AG10803 (cell line): ENCODE data around the gene CDC16.
"Not testable (repeated sequence)": the region's sequence is repeated elsewhere in the genome, so short reads cannot be mapped to it uniquely, and the experiment has no call there.

Experiments
- DNase-seq: peaks from one replicate; pipeline ENCODE4 v3.0.0; 2010; ENCODE audit warnings: low read depth
- H3K4me3 ChIP-seq: 2 replicates; pipeline ENCODE4 v1.5.1; 2011; ENCODE audit warnings: mild to moderate bottlenecking, low read length, control low read depth
- CTCF ChIP-seq: conservative IDR thresholded peaks from 2 replicates; pipeline ENCODE4 v1.5.1; 2011; ENCODE audit warnings: mild to moderate bottlenecking, low read length, control low read depth, inconsistent platforms

CDC16 gene

GRCh38 chr13:114260814-114261213, 26.1 kb downstream of the CDC16 start:
- H3K4me3 ChIP-seq, result no peak overlapping the region
- DNase-seq, result no peak
- no peak for TF ChIP-seq CTCF

GRCh38 chr13:114261328-114261965, 26.8 kb downstream of the CDC16 start:
- TF ChIP-seq CTCF, result no peak
- H3K4me3 ChIP-seq, result no peak overlapping the region
- no peak for DNase-seq

GRCh38 chr13:114263578-114263977, 28.9 kb downstream of the CDC16 start:
- H3K4me3 ChIP-seq, result no peak overlapping the region
- TF ChIP-seq CTCF, result no peak
- DNase-seq, result no peak

GRCh38 chr13:114264313-114264712, 29.6 kb downstream of the CDC16 start:
- H3K4me3 ChIP-seq, DNase-seq: not testable (repeated sequence)

- DNase-seq, result peak; percentile 77
- no peak for TF ChIP-seq CTCF
- H3K4me3 ChIP-seq, result no peak overlapping the region
Measured at GRCh38 chr13:114264886-114265611, 30.4 kb downstream of the CDC16 start.

GRCh38 chr13:114266241-114266640, 31.5 kb downstream of the CDC16 start:
- no peak for DNase-seq
- no peak for TF ChIP-seq CTCF
- H3K4me3 ChIP-seq, result no peak overlapping the region

- no peak for TF ChIP-seq CTCF
- no peak for DNase-seq
Measured at GRCh38 chr13:114268344-114269280, 33.9 kb downstream of the CDC16 start.

More at GRCh38 chr13:114268344-114269280, 33.9 kb downstream of the CDC16 start:
- no peak overlapping the region for H3K4me3 ChIP-seq
